HL-60 (cell line): ENCODE measurements around the gene BFSP2.

Source experiments
- DNase-seq, 2 experiments: peaks; one replicate each; pipeline ENCODE4 v3.0.0-alpha.2; 2010 to 2020; ENCODE audit warnings: low read depth in 1 of 2, low spot score in 1 of 2
- H3K27ac ChIP-seq: fragments of 250-450 bp; sonication (Bioruptor Pico); replicated peaks from 2 replicates; pipeline ENCODE4 v1.5.1; 2020; ENCODE audit warnings: mild to moderate bottlenecking, moderate library complexity
- H3K27me3 ChIP-seq: fragments of 250-450 bp; sonication (Bioruptor Pico); 2 replicates; pipeline ENCODE4 v1.5.1; 2021; ENCODE audit warnings: mild to moderate bottlenecking, moderate library complexity; ENCODE audit not compliant: insufficient read depth, poor library complexity, severe bottlenecking
- H3K4me3 ChIP-seq: replicated peaks from 2 replicates; pipeline ENCODE4 v1.5.1; 2011; ENCODE audit warnings: mild to moderate bottlenecking, control low read depth, low read length; ENCODE audit not compliant: insufficient read depth
- CTCF ChIP-seq: IDR thresholded peaks from one replicate; pipeline ENCODE4 v1.5.1; 2011; ENCODE audit warnings: low read length, control low read depth, inconsistent platforms; ENCODE audit not compliant: insufficient read depth
- GABPA ChIP-seq: IDR thresholded peaks from 2 replicates; pipeline ENCODE4 v1.6.1; 2012; ENCODE audit warnings: low read depth
- POLR2AphosphoS5 ChIP-seq: IDR thresholded peaks from 2 replicates; pipeline ENCODE4 v1.6.1; 2012; ENCODE audit warnings: low read depth
- REST ChIP-seq: IDR thresholded peaks from 2 replicates; pipeline ENCODE4 v1.6.1; 2012; ENCODE audit warnings: low read depth; ENCODE audit not compliant: insufficient replicate concordance
- SPI1 ChIP-seq: IDR thresholded peaks from 2 replicates; pipeline ENCODE4 v1.6.1; 2012; ENCODE audit warnings: low read depth, mild to moderate bottlenecking, borderline replicate concordance

The BFSP2 gene

GRCh38 chr3:133401374-133402135, 1.7 kb downstream of the BFSP2 start:
- H3K4me3 ChIP-seq, result no peak overlapping the region
- TF ChIP-seq GABPA (no peak), REST (no peak), CTCF (no peak), SPI1 (no peak), POLR2AphosphoS5 (no peak)
- DNase-seq, result no peak
- H3K27ac ChIP-seq, result no peak overlapping the region
- no peaks in the 10 kb centered on the region for H3K27me3 ChIP-seq

- DNase-seq, result no peak
- H3K27ac ChIP-seq, result no peak overlapping the region
- peaks cover 2% of the 10 kb centered on the region for H3K27me3 ChIP-seq
- TF ChIP-seq POLR2AphosphoS5 (no peak), REST (no peak), GABPA (no peak), SPI1 (no peak), CTCF (no peak)
- H3K4me3 ChIP-seq, result no peak overlapping the region
Observed at GRCh38 chr3:133404920-133405319, 5.1 kb downstream of the BFSP2 start.

- H3K27ac ChIP-seq, result no peak overlapping the region
- no peak for DNase-seq
Observed at GRCh38 chr3:133408366-133408765, 8.5 kb downstream of the BFSP2 start.

More at GRCh38 chr3:133408366-133408765, 8.5 kb downstream of the BFSP2 start:
- TF ChIP-seq REST (no peak), SPI1 (no peak), POLR2AphosphoS5 (no peak), GABPA (no peak), CTCF (no peak)
- Histone ChIP-seq H3K4me3 (no peak overlapping the region), H3K27me3 (peaks cover 2% of the 10 kb centered on the region)
